ENCODE results near the gene AIDA.

DNA sequence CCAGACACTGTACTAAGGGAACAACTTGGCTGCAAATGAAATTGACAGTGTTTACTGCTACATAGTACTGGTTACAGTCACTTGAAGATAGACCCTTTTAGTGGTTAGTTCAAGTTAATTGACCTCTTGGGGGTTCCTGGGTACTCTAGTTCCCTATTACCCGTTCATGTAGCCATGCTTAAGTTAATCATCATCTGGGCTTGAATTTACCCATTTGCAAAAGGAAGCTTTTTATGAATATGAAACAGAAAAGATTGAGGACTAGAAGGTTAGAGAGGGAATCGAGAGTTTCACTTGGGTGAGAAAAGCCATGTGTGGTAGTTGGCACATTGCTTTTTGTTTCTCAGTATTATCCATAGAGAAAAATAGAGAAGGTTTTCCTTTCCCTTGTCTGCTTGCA is 91.7 kb downstream of the AIDA start:
- TF ChIP-seq, protein P1, sequence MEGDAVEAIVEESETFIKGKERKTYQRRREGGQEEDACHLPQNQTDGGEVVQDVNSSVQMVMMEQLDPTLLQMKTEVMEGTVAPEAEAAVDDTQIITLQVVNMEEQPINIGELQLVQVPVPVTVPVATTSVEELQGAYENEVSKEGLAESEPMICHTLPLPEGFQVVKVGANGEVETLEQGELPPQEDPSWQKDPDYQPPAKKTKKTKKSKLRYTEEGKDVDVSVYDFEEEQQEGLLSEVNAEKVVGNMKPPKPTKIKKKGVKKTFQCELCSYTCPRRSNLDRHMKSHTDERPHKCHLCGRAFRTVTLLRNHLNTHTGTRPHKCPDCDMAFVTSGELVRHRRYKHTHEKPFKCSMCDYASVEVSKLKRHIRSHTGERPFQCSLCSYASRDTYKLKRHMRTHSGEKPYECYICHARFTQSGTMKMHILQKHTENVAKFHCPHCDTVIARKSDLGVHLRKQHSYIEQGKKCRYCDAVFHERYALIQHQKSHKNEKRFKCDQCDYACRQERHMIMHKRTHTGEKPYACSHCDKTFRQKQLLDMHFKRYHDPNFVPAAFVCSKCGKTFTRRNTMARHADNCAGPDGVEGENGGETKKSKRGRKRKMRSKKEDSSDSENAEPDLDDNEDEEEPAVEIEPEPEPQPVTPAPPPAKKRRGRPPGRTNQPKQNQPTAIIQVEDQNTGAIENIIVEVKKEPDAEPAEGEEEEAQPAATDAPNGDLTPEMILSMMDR (tag by site-specific recombination; IDR thresholded peaks at IDR 0.05) = no peak
- TF ChIP-seq ZNF560 (tag by site-specific recombination; IDR thresholded peaks at IDR 0.05; ENCODE audit: borderline replicate concordance) (no peak), ZNF426 (tag by site-specific recombination; IDR thresholded peaks at IDR 0.05) (no peak), ZNF473 (tag by site-specific recombination; IDR thresholded peaks at IDR 0.05) (no peak), ZNF274 (IDR thresholded peaks at IDR 0.05; ENCODE audit: low read length) (no peak), ZNF274 (tag by site-specific recombination; IDR thresholded peaks at IDR 0.05; ENCODE audit: borderline replicate concordance) (no peak), ZNF211 (tag by site-specific recombination; IDR thresholded peaks at IDR 0.05; ENCODE audit: low read depth) (no peak), ZNF785 (tag by site-specific recombination; IDR thresholded peaks at IDR 0.05) (no peak), ZNF701 (tag by site-specific recombination; IDR thresholded peaks at IDR 0.05) (no peak), ZBTB1 (tag by site-specific recombination; IDR thresholded peaks at IDR 0.05) (no peak), ZNF311 (tag by site-specific recombination; IDR thresholded peaks at IDR 0.05; ENCODE audit: borderline replicate concordance) (no peak)
- TF ChIP-seq, protein P2, sequence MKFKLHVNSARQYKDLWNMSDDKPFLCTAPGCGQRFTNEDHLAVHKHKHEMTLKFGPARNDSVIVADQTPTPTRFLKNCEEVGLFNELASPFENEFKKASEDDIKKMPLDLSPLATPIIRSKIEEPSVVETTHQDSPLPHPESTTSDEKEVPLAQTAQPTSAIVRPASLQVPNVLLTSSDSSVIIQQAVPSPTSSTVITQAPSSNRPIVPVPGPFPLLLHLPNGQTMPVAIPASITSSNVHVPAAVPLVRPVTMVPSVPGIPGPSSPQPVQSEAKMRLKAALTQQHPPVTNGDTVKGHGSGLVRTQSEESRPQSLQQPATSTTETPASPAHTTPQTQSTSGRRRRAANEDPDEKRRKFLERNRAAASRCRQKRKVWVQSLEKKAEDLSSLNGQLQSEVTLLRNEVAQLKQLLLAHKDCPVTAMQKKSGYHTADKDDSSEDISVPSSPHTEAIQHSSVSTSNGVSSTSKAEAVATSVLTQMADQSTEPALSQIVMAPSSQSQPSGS (tag by site-specific recombination; IDR thresholded peaks at IDR 0.05; ENCODE audit: low read depth) = no peak
- TF ChIP-seq, protein P3, sequence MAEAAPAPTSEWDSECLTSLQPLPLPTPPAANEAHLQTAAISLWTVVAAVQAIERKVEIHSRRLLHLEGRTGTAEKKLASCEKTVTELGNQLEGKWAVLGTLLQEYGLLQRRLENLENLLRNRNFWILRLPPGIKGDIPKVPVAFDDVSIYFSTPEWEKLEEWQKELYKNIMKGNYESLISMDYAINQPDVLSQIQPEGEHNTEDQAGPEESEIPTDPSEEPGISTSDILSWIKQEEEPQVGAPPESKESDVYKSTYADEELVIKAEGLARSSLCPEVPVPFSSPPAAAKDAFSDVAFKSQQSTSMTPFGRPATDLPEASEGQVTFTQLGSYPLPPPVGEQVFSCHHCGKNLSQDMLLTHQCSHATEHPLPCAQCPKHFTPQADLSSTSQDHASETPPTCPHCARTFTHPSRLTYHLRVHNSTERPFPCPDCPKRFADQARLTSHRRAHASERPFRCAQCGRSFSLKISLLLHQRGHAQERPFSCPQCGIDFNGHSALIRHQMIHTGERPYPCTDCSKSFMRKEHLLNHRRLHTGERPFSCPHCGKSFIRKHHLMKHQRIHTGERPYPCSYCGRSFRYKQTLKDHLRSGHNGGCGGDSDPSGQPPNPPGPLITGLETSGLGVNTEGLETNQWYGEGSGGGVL (tag by site-specific recombination; IDR thresholded peaks at IDR 0.05) = no peak
- TF ChIP-seq, protein P4, sequence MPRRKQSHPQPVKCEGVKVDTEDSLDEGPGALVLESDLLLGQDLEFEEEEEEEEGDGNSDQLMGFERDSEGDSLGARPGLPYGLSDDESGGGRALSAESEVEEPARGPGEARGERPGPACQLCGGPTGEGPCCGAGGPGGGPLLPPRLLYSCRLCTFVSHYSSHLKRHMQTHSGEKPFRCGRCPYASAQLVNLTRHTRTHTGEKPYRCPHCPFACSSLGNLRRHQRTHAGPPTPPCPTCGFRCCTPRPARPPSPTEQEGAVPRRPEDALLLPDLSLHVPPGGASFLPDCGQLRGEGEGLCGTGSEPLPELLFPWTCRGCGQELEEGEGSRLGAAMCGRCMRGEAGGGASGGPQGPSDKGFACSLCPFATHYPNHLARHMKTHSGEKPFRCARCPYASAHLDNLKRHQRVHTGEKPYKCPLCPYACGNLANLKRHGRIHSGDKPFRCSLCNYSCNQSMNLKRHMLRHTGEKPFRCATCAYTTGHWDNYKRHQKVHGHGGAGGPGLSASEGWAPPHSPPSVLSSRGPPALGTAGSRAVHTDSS (tag by site-specific recombination; IDR thresholded peaks at IDR 0.05) = no peak
